GM21619 (cell line): Measurements from ENCODE around the gene SPATA13.
"Not testable (repeated sequence)": the region's sequence is repeated elsewhere in the genome, so short reads cannot be mapped to it uniquely, and the experiment has no call there.

Source experiments
- ATAC-seq: cut with Tn5 transposase; IDR thresholded peaks from one replicate; pipeline ENCODE4 v1.9.1; 2021; ENCODE audit not compliant: unreplicated experiment

SPATA13 gene

GRCh38 chr13:24349778-24350664 lies 189.5 kb downstream of the SPATA13 start:
- not testable (repeated sequence) for ATAC-seq

- no peak for ATAC-seq
These were observed 190.9 kb downstream of the SPATA13 start for GRCh38 chr13:24351423-24351822.

GRCh38 chr13:24353736-24354135 lies 193.2 kb downstream of the SPATA13 start:
- ATAC-seq = no peak

GRCh38 chr13:24355103-24355502 lies 194.6 kb downstream of the SPATA13 start:
- ATAC-seq = no peak

- ATAC-seq = no peak
These were observed 195.8 kb downstream of the SPATA13 start for GRCh38 chr13:24356270-24356669.
